Tibial nerve (tissue), 4 donors: ENCODE results near the gene GTPBP4. TPM values are rescaled to one million over a fixed set of nuclear protein-coding genes. Genes with fewer than 3 reads are reported as not detected.

ENCODE experiments used
- DNase-seq, 2 donors: peaks; one replicate each; pipeline ENCODE4 v3.0.0-alpha.2; 2019; ENCODE audit warnings: low spot score in 2 of 2
- H3K27ac ChIP-seq, 4 donors: fragments of 200-600 bp; sonication (generic) in 3 of 4; one replicate each; pipeline ENCODE4 v1.5.1; 2017 to 2019; ENCODE audit warnings: mild to moderate bottlenecking in 1 of 4
- H3K27me3 ChIP-seq, 2 donors: fragments of 200-600 bp; sonication (generic) in 1 of 2; one replicate each; pipeline versions ENCODE4 v1.5.1 to v1.6.0; 2017 to 2019
- H3K36me3 ChIP-seq, 3 donors: fragments of 200-600 bp; sonication (generic); one replicate each; pipeline ENCODE4 v1.5.1; 2018 to 2019
- H3K4me1 ChIP-seq, 4 donors: fragments of 200-600 bp; sonication (generic) in 3 of 4; one replicate each; pipeline ENCODE4 v1.5.1; 2017 to 2019
- H3K4me3 ChIP-seq, 4 donors: fragments of 200-600 bp; sonication (generic) in 3 of 4; one replicate each; pipeline ENCODE4 v1.5.1; 2017 to 2019; ENCODE audit warnings: mild to moderate bottlenecking in 1 of 4, moderate library complexity in 1 of 4
- H3K9me3 ChIP-seq, 4 donors: fragments of 200-600 bp; sonication (generic) in 3 of 4; one replicate each; pipeline ENCODE4 v1.5.1; 2017 to 2019
- EP300 ChIP-seq, 2 donors: sonication (generic); formaldehyde crosslinking; IDR thresholded peaks; one replicate each; pipeline ENCODE4 v1.6.1; 2017; ENCODE audit warnings: antibody characterized with exemption in 2 of 2, mild to moderate bottlenecking in 1 of 2
- POLR2A ChIP-seq, 2 donors: fragments of 450-650 bp; IDR thresholded peaks; one replicate each; pipeline ENCODE4 v1.6.1; 2017; ENCODE audit warnings: antibody characterized with exemption in 2 of 2, mild to moderate bottlenecking in 2 of 2, moderate library complexity in 2 of 2
- WGBS, 2 donors: methylation state at CpG; one replicate each; pipeline ENCODE4 v1.1.5; 2018; 5-methylcytosine and 5-hydroxymethylcytosine counted together
- total RNA-seq, 4 donors: library from RNA; depleted of rRNA; stranded (reverse); fragments of >200 nt; gene quantifications; one replicate each; pipeline ENCODE4 v1.1.0, GENCODE V29; 2016
- TF ChIP-seq, protein P1 (sequence below), 5 experiments: fragments of 200-600 bp in 3 of 5; fragments of 450-650 bp in 2 of 5; sonication (generic) in 3 of 5; IDR thresholded peaks; one replicate each; pipeline ENCODE4 v1.5.1; 2016 to 2019; ENCODE audit warnings: antibody characterized with exemption in 5 of 5, mild to moderate bottlenecking in 3 of 5, moderate library complexity in 2 of 5

GTPBP4 gene
- total RNA-seq, 4 donors from 2014 or later: 19.0 to 45.0 (median 33.9) TPM

DNA sequence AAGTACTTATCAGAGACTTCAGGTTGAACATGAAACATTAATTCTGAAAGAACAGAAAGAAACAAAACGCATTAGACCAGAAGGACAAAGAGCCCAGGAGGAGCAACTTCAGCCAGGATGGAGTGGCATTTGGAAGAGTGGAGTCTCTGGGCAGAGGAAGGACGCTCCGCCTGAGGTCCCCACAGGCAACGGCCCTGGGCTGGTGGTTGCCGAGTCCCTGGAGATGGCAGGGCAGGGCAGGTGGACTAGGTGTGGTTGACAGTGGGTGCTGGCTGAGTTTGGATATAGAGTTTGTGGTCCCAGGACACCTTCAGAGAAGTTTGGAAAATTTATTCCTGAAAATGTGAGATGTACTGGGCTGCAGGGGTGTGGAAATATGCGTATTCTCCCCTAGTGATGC lies 29.4 kb upstream of the GTPBP4 start:
- no peaks in the 10 kb centered on the region for H3K27me3 ChIP-seq
- 85 to 89% methylated on average over 6 of the region's 6 CpGs for WGBS, 2 donors

DNA sequence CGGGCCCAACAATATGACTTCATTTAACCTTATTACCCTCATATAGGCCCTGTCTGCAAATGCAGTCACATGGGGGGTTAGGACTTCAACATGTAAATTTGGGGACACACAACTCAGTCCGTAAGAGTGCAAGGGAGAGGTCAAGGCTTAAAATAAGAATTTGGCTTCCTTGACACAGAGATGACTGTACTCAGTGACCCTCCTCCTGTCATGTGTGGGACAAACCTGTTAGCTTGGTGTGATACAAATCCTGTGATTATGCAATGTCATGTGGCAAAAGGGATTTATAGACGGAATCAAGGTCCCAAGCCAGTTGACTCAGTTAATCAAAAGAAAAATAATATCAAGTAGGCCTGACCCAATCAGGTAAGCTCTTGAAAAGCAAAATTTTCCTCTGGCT lies 25.9 kb upstream of the GTPBP4 start:
- TF ChIP-seq EP300 (IDR thresholded peaks at IDR 0.05) (no peak), POLR2A (IDR thresholded peaks at IDR 0.05) (no peak)
- TF ChIP-seq, protein P1, sequence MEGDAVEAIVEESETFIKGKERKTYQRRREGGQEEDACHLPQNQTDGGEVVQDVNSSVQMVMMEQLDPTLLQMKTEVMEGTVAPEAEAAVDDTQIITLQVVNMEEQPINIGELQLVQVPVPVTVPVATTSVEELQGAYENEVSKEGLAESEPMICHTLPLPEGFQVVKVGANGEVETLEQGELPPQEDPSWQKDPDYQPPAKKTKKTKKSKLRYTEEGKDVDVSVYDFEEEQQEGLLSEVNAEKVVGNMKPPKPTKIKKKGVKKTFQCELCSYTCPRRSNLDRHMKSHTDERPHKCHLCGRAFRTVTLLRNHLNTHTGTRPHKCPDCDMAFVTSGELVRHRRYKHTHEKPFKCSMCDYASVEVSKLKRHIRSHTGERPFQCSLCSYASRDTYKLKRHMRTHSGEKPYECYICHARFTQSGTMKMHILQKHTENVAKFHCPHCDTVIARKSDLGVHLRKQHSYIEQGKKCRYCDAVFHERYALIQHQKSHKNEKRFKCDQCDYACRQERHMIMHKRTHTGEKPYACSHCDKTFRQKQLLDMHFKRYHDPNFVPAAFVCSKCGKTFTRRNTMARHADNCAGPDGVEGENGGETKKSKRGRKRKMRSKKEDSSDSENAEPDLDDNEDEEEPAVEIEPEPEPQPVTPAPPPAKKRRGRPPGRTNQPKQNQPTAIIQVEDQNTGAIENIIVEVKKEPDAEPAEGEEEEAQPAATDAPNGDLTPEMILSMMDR (IDR thresholded peaks at IDR 0.05): no peak
- Histone ChIP-seq H3K4me1 (no peaks in the 10 kb centered on the region), H3K9me3 (peaks cover 0 to 11% (median 0%) of the 10 kb centered on the region in 4 donors), H3K27me3 (no peaks in the 10 kb centered on the region), H3K4me3 (no peak overlapping the region), H3K27ac (no peak overlapping the region), H3K36me3 (no peaks in the 10 kb centered on the region)
- DNase-seq: no peak
- 75 to 83% methylated on average over 3 of the region's 3 CpGs for WGBS, 2 donors

More for the DNA sequence above, 29.4 kb upstream of the GTPBP4 start:
- Histone ChIP-seq H3K4me1 (no peaks in the 10 kb centered on the region), H3K36me3 (no peaks in the 10 kb centered on the region), H3K9me3 (no peaks in the 10 kb centered on the region), H3K27ac (no peak overlapping the region), H3K4me3 (no peak overlapping the region)
- TF ChIP-seq POLR2A (IDR thresholded peaks at IDR 0.05) (no peak), EP300 (IDR thresholded peaks at IDR 0.05) (no peak)
- TF ChIP-seq, protein P1 (IDR thresholded peaks at IDR 0.05): no peak
- no peak for DNase-seq

DNA sequence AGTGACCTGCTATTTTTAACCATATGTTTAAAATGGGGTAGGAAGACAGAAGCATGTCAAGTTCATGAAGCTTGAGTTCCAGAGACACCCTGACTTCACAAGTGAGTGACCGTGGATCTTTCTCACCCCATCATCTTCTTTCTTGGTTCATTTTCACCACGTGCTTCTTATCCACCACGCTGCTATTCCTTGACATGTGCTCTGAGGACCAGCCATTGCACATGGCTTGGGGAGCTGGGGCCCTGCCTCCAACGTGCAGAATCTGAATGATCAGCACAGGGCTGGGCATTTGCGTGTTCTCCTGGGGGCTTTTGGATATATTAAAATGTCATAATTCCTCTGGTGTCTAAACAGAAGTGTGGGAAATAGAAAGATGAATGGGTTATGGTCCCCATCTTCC lies 25.0 kb upstream of the GTPBP4 start:
- DNase-seq: no peak
- 85 to 86% methylated on average over 5 of the region's 5 CpGs for WGBS, 2 donors
- no peak overlapping the region for H3K27ac ChIP-seq
- H3K27me3 ChIP-seq: no peaks in the 10 kb centered on the region
- TF ChIP-seq EP300 (IDR thresholded peaks at IDR 0.05): no peak
- TF ChIP-seq POLR2A (IDR thresholded peaks at IDR 0.05): no peak
- TF ChIP-seq, protein P1 (IDR thresholded peaks at IDR 0.05): no peak
- H3K4me1 ChIP-seq: no peaks in the 10 kb centered on the region
- peaks cover 0 to 17% (median 0%) of the 10 kb centered on the region in 4 donors for H3K9me3 ChIP-seq
- H3K36me3 ChIP-seq: no peaks in the 10 kb centered on the region
- no peak overlapping the region for H3K4me3 ChIP-seq

DNA sequence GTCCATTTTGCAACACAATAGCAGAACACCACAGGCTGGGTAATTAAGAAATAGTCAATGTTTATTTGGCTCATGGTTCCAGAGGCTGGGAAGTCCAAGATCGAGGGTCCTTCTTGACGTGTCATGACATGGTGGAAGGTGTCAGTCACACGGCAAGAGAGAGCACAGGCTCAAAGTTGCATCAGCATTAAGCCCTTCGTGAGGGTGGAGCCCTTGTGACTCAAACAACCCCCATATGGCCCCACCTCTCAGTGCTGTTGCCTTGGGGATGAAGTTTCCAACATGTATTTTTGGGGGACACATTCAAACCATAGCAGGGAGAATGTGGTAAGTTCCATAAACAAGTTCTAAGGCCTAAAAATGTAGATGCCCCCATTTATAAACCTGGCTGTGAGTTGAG lies 24.6 kb upstream of the GTPBP4 start:
- H3K4me1 ChIP-seq: no peaks in the 10 kb centered on the region

DNA sequence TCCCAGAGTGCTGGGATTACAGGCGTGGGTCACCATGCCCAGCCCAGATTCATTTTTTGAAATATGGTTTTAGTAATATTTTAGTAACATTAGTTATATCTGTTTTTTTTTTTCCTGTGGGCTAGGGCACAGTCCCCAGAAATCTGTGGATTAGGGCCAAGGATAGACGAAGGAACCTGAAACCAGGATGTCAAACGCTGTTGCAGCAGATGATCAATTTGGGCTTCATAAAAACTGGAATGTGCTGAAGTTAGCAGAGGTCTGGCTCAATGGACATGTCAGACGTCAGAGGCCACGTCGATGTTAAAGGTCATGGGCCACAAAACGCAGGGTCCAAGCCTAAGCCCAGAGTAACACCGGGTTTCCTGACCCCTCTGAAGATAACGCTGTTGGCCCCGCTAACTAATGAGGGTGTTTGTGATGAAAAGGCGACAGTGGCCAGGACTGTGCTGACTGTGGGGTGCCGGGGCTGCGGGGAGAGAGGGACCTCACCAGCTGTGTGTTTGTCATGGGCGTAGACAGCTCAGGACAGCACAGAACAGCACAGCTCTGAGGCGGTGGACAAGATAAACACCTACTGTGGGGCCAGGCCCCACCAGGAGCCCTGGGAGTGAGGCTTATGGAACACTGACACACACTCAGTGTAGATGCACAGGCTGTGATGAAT lies 23.8 kb upstream of the GTPBP4 start:
- Histone ChIP-seq H3K27ac (no peak overlapping the region), H3K4me1 (no peaks in the 10 kb centered on the region), H3K4me3 (no peak overlapping the region), H3K36me3 (no peaks in the 10 kb centered on the region), H3K9me3 (peaks cover 0 to 21% (median 0%) of the 10 kb centered on the region in 4 donors), H3K27me3 (no peaks in the 10 kb centered on the region)
- 53 to 62% methylated on average over 15 of the region's 15 CpGs for WGBS, 2 donors
- DNase-seq: no peak
- TF ChIP-seq, protein P1 (IDR thresholded peaks at IDR 0.05): no peak
- no peak for TF ChIP-seq POLR2A (IDR thresholded peaks at IDR 0.05)
- no peak for TF ChIP-seq EP300 (IDR thresholded peaks at IDR 0.05)

More for the DNA sequence above, 24.6 kb upstream of the GTPBP4 start:
- no peaks in the 10 kb centered on the region for H3K36me3 ChIP-seq
- WGBS, 2 donors: 92 to 94% methylated on average over 4 of the region's 4 CpGs
- no peak overlapping the region for H3K4me3 ChIP-seq
- H3K27ac ChIP-seq: no peak overlapping the region
- DNase-seq: no peak
- no peaks in the 10 kb centered on the region for H3K27me3 ChIP-seq
- peaks cover 0 to 17% (median 0%) of the 10 kb centered on the region in 4 donors for H3K9me3 ChIP-seq
- TF ChIP-seq, protein P1 (IDR thresholded peaks at IDR 0.05): no peak
- no peak for TF ChIP-seq POLR2A (IDR thresholded peaks at IDR 0.05)
